Adrenal gland (tissue), 12 donors: ENCODE results near the gene IMPDH1. TPM values are rescaled to one million over a fixed set of nuclear protein-coding genes. Genes with fewer than 3 reads are reported as not detected.

Experiments
- DNase-seq, 7 donors: peaks; one replicate each; pipeline ENCODE4 v3.0.0-alpha.2; 2019 to 2020
- H3K27ac ChIP-seq, 5 donors: fragments of 200-600 bp; sonication (generic) in 4 of 5; 1 replicate in 3 of 5; 2 replicates in 2 of 5; pipeline versions ENCODE4 v1.5.1 to v1.8.0; 2016 to 2020; ENCODE audit warnings: mild to moderate bottlenecking in 1 of 5
- H3K27me3 ChIP-seq: fragments of 200-600 bp; 2 replicates; pipeline ENCODE4 v1.8.0; 2021
- H3K36me3 ChIP-seq, 2 donors: fragments of 200-600 bp; replicated peaks in 1 of 2; 1 replicate in 1 of 2; 2 replicates in 1 of 2; pipeline versions ENCODE4 v1.5.1 to v1.8.0; 2018 to 2022
- H3K4me1 ChIP-seq, 2 donors: fragments of 200-600 bp; replicated peaks in 1 of 2; 1 replicate in 1 of 2; 2 replicates in 1 of 2; pipeline versions ENCODE4 v1.5.1 to v1.8.0; 2018 to 2021
- H3K4me3 ChIP-seq, 4 donors: fragments of 200-600 bp; sonication (generic) in 3 of 4; one replicate each; pipeline ENCODE4 v1.5.1; 2016 to 2018
- H3K9me3 ChIP-seq, 3 donors: fragments of 200-600 bp; sonication (generic) in 1 of 3; replicated peaks in 1 of 3; 1 replicate in 2 of 3; 2 replicates in 1 of 3; pipeline versions ENCODE4 v1.5.1 to v1.8.0; 2016 to 2021
- POLR2A ChIP-seq, 2 donors: fragments of 450-650 bp; IDR thresholded peaks; one replicate each; pipeline ENCODE4 v1.6.1; 2017; ENCODE audit warnings: antibody characterized with exemption in 2 of 2, mild to moderate bottlenecking in 2 of 2, moderate library complexity in 1 of 2
- WGBS, 4 donors: extraction: QIAGEN DNeasy Blood & Tissue Kit in 2 of 4; methylation state at CpG; one replicate each; pipeline versions ENCODE4 v1.1.5 to v1.1.7; 2013 to 2017; 5-methylcytosine and 5-hydroxymethylcytosine counted together
- intact Hi-C, 2 donors: fragments of 100-400 bp; cut with DNase I; formaldehyde crosslinking; loops; one replicate each; pipeline versions ENCODE4 v1.14.1 to v1.15.0; 2022 to 2023
- polyA plus RNA-seq, 3 donors: library from polyadenylated mRNA; stranded (reverse); fragments of 200-250 nt in 2 of 3; fragments of 350-450 nt in 1 of 3; fragmentation: Illumina TruSeq in 1 of 3; extraction: RNeasy Lipid Tissue Mini Kit (QIAGEN cat#74804) in 1 of 3; gene quantifications; one replicate each; pipeline ENCODE4 v1.2.3, GENCODE V29; 2013 to 2014
- total RNA-seq, 9 donors: library from RNA; depleted of rRNA in 4 of 9; stranded (reverse); fragments of >200 nt in 4 of 9; fragments of 120-200 nt in 1 of 9; fragmentation: NEBNext Ultra II Directional in 1 of 9; extraction: Animal tissue kit (Norgen Biotek cat#: 25700) in 1 of 9; gene quantifications; one replicate each; pipeline versions ENCODE4 v1.1.0 to v1.2.4, GENCODE V29; 2013 to 2023
- TF ChIP-seq, protein P1 (sequence below), 6 experiments: fragments of 450-650 bp in 4 of 6; fragments of 200-600 bp in 2 of 6; sonication (generic) in 1 of 6; IDR thresholded peaks; 1 replicate in 5 of 6; 2 replicates in 1 of 6; pipeline versions ENCODE4 v1.5.1 to v1.8.0; 2016 to 2021; ENCODE audit warnings: antibody characterized with exemption in 6 of 6, mild to moderate bottlenecking in 2 of 6, moderate library complexity in 1 of 6
- donor health status: healthy with polysubstance abuse.
- donor health status: Bipolar disorder and iron deficiency.
- donor health status: DM: yes; HTN: yes; CAD: no.
- donor health status: DM: no; HTN: no; CAD: no.
- donor health status: DM: no; HTN: no; CAD: no.
- donor health status: DM: yes; HTN: yes; CAD: no.

IMPDH1 gene
- total and polyA plus RNA-seq, 12 donors, result 11.8 to 52.4 (median 32.4) TPM

DNA sequence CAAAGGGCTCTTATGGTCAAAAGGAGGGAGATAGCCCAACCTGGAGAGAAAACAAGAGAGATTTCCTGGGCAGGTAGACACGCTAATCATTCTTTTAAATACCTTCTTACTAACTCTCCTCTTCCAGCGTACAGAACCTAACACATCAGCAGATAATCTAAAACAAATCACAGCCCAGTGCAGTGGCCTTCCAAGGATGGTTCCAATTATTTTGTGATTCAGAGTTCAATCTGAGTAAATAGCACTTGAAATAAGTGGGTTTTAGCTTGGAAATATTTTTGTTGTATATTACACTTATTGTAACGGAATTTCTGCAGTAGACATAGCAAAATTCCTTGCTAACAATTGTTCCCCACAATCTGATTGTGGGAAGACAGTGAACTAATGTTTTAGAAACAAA lies 7.3 kb upstream of the IMPDH1 start:
- TF ChIP-seq, protein P1, sequence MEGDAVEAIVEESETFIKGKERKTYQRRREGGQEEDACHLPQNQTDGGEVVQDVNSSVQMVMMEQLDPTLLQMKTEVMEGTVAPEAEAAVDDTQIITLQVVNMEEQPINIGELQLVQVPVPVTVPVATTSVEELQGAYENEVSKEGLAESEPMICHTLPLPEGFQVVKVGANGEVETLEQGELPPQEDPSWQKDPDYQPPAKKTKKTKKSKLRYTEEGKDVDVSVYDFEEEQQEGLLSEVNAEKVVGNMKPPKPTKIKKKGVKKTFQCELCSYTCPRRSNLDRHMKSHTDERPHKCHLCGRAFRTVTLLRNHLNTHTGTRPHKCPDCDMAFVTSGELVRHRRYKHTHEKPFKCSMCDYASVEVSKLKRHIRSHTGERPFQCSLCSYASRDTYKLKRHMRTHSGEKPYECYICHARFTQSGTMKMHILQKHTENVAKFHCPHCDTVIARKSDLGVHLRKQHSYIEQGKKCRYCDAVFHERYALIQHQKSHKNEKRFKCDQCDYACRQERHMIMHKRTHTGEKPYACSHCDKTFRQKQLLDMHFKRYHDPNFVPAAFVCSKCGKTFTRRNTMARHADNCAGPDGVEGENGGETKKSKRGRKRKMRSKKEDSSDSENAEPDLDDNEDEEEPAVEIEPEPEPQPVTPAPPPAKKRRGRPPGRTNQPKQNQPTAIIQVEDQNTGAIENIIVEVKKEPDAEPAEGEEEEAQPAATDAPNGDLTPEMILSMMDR (IDR thresholded peaks at IDR 0.05), result no peak
- TF ChIP-seq POLR2A (IDR thresholded peaks at IDR 0.05), result no peak
- H3K4me3 ChIP-seq, result no peak overlapping the region
- H3K9me3 ChIP-seq, result no peaks in the 10 kb centered on the region
- WGBS, 4 donors, result 81 to 95% (median 89%) methylated on average over 3 of the region's 3 CpGs
- no peak for DNase-seq
- no peak overlapping the region for H3K27ac ChIP-seq
- no peaks in the 10 kb centered on the region for H3K4me1 ChIP-seq
- no peaks in the 10 kb centered on the region for H3K27me3 ChIP-seq
- intact Hi-C loops, result no loop called here
- no peaks in the 10 kb centered on the region for H3K36me3 ChIP-seq

DNA sequence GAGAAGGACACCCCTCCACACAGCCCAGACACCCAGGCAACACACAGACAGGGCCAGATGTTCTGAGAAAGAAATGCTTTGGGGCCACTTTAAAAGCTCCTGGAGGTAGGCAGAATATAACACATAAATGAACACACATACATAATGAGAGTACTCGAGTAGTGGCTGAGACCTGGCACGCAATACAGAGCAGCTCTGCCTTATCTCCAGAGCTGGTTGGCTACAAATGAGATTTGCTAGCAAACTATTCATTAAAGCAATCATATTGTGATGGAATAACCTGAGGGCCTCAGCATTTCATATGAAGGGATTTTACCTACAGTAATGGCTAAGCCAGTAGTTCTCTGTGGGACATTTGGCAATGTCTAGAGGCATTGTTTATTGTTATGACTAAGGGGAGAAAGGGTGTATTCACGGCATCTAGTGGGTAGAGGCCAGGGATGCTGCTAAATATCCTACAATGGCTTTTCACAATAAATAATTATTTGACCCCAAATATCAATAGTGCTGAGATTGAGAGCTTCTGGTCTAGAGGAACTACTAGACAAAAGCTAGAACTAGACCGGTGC lies 5.5 kb upstream of the IMPDH1 start:
- intact Hi-C loops, result no loop called here
- Histone ChIP-seq H3K4me1 (peaks cover 0 to 5% of the 10 kb centered on the region in 2 donors), H3K27ac (no peak overlapping the region), H3K36me3 (no peaks in the 10 kb centered on the region), H3K27me3 (no peaks in the 10 kb centered on the region), H3K4me3 (no peak overlapping the region), H3K9me3 (no peaks in the 10 kb centered on the region)
- 75 to 82% (median 80%) methylated on average over 4 of the region's 4 CpGs for WGBS, 4 donors
- DNase-seq, result no peak
- TF ChIP-seq POLR2A (IDR thresholded peaks at IDR 0.05), result no peak
- TF ChIP-seq, protein P1 (IDR thresholded peaks at IDR 0.05), result no peak

DNA sequence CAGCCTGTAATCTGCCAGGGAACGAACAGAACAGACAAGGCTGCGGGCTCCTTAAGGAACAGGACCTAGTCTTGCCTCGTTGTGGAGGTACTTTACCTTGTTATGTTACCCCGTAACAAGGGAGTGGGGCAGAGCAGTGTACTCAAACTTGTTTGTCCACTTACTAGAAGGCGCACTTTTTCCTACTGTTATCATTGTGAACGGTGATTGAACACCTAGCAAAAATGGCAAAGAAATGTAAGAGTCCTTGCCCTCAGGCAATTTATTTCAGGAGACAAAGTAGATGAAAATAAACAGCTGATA lies 620 bp upstream of the IMPDH1 start:
- Histone ChIP-seq H3K4me3 (peak overlapping the region in 3 of 4 donors; percentile 35 to 83 (median 59)), H3K4me1 (peaks cover 3 to 23% of the 10 kb centered on the region in 2 donors), H3K27ac (peak overlapping the region in 4 of 5 donors; percentile 47 to 91 (median 81)), H3K27me3 (no peaks in the 10 kb centered on the region), H3K36me3 (no peaks in the 10 kb centered on the region), H3K9me3 (no peaks in the 10 kb centered on the region)
- 2 to 4% (median 3%) methylated on average over 6 of the region's 6 CpGs for WGBS, 4 donors
- DNase-seq, result no peak
- TF ChIP-seq, protein P1 (IDR thresholded peaks at IDR 0.05), result no peak
- no peak for TF ChIP-seq POLR2A (IDR thresholded peaks at IDR 0.05)
- intact Hi-C loops, result no loop called here

DNA sequence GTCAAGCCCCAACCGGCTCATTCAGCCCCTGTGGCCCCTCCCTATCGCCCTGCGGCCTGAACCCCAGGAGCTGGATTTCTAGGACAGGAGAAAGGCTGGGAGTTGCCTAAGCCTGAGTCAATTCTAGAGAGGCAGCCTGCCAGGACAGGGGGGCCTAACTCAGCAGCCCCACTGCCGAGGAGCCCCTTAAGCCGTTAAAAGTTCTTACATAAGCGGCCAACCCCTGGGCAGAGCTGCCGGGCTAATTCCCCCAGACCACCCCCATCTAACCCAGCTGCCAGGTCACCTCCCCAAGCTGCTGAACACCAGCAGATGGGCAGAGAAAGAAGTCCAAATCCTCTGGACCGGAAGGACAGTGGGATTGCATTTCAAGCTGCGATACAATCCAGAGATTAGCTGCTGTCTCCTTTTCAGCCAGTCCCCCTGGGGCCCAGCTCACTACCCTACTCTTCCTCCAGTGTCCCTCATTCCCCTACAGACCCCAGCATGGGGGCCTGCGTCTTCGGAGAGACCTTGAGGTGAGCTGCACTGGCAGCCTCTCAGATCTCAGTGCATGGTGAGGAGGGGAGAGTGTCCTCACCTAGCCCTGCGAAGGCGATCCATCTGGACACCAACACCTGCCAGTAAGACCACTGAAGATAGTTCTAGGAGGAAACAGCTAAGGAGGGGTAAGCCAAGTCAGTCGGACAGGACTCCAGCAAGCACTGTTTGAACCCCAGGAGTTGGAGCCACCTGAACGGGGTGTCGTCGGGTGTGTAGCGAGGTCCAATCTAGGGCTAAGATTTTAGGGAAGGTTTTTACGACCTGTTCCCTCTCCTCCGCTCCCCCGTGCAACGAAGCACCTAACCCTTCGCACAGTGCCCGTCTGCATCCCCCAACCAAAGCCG lies 830 bp downstream of the IMPDH1 start:
- no peaks in the 10 kb centered on the region for H3K36me3 ChIP-seq
- H3K4me1 ChIP-seq, result peaks cover 6 to 37% of the 10 kb centered on the region in 2 donors
- DNase-seq, result no peak
- intact Hi-C loops, result loop anchor here in 1 of 2 donors (10.0 kb wide), 1 partner anchor 56 kb away; no protein-coding TSS in a partner anchor
- no peaks in the 10 kb centered on the region for H3K27me3 ChIP-seq
- TF ChIP-seq, protein P1 (IDR thresholded peaks at IDR 0.05), result no peak
- TF ChIP-seq POLR2A (IDR thresholded peaks at IDR 0.05), result no peak
- peak overlapping the region in 4 of 5 donors; percentile 47 to 91 (median 81) for H3K27ac ChIP-seq
- H3K9me3 ChIP-seq, result no peaks in the 10 kb centered on the region
- peak overlapping the region in 2 of 4 donors; percentile 35 to 59 for H3K4me3 ChIP-seq
- WGBS, 4 donors, result 35 to 56% (median 40%) methylated on average over 14 to 25 of the region's 25 CpGs
